ENCODE measurements around the gene P2RX3.

- TF ChIP-seq CTCF (IDR thresholded peaks at IDR 0.05) (no peak), POLR2A (IDR thresholded peaks at IDR 0.05) (no peak)
These were observed 57.9 kb downstream of the P2RX3 start for GRCh38 chr11:57395905-57396623.
